TTC549 (cell line): ENCODE results near the gene ITGA3.

ENCODE experiments used
- FAIRE-seq: peaks from 2 replicates; lab custom pipeline; 2012; peaks lifted over from hg19 to GRCh38; lab: Jason Lieb, UNC

The ITGA3 gene

GRCh38 chr17:50129728-50130558, 74.0 kb downstream of the ITGA3 start, which contains the start of gene SAMD14:
SAMD14 (minus strand) TSS chr17:50130160; CDS start chr17:50124959, 5,201 bp downstream.
- no peak for FAIRE-seq

DNA sequence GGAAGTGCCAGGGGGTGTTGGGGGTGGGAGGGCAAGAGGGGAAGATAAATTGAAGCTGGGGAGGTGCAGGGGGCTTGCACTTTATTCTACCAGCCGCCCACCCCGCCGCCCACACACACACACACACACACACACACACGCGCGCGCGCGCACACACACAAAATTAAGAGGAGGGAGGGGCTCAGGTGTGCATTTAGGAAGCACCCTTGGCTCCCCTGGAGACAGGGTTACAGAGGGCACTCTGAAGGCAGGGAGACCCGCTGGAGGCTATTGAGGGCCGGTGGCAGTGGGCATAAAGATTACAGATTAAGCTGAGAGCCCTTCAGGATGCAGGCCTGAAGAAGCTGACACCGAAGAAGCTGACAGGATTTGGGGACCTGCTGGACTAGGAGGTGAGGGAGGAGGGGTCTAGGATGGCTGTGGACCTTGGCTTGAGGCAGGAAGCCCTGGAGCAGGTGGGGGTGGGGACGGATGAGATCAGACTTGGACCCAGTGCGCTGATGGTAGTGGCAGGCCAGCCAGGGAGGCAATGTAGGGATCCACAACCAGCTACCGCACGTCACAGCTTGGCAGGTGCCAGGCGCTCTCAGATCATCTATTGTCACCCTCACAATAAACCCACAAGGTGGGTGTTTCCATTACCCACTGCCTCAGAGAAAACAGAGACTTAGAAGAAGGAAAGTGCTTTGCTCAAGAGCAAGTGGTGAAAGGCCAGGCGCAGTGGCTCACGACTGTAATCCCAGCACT, 74.8 kb downstream of the ITGA3 start:
- no peak for FAIRE-seq

- FAIRE-seq: no peak
These were observed 76.3 kb downstream of the ITGA3 start for GRCh38 chr17:50132104-50132794.

DNA sequence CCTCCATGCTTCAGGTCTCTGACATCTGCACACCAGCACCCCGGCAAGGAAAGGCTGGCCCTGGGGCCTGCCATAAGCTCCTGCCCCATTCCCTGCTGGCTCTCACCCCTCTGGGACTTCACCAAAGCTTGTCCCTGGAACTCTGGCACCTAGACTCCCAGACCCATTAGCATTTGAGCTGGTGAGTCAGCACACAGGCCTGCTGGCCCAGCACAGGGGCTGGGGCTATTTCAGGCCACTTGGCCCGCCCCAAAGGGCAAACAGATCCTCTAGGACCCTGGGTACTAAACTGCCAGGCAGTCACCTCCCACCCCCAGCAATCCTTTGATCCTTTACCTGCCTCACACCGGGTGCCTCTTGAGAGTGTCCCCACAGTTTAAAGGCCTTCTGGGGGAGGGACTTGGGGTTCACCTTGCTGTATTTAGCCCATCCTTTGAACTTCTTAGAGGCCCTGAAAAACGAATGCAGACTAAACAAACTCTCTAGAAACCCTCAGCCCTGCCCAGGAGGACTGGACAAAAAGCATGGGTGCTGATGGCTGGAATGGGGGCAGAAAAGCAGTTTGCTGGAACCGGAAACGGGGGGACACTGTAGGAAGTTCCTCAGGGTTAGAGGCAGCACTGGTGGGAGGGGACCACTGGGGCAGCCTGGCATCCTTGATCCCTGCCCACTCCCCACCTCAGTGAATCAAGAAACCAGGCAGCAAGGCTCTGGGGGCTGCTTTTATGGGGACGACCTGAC, 77.3 kb downstream of the ITGA3 start:
- no peak for FAIRE-seq

DNA sequence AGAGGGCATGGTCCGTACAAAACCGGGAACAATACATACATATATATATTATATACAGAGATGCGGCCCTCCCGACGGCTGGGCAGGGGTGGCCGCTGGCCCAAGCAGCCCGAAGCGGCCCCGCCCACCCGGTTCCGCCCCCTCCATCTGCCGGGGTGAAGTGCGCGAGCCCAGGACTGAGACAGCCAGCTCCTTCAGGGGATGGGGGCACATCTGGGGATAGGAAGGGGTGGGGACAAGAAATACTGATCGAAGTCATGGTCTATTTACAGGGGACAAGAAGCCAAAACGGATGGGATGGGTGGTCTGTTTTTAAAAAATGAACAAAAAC, 77.8 kb downstream of the ITGA3 start:
- FAIRE-seq: no peak

GRCh38 chr17:50134206-50135110, 78.5 kb downstream of the ITGA3 start:
- no peak for FAIRE-seq

GRCh38 chr17:50135316-50136095, 79.6 kb downstream of the ITGA3 start:
- FAIRE-seq: no peak

GRCh38 chr17:50136096-50136687, 80.3 kb downstream of the ITGA3 start:
- FAIRE-seq: no peak

- no peak for FAIRE-seq
These were observed 81.1 kb downstream of the ITGA3 start for GRCh38 chr17:50137042-50137441.

DNA sequence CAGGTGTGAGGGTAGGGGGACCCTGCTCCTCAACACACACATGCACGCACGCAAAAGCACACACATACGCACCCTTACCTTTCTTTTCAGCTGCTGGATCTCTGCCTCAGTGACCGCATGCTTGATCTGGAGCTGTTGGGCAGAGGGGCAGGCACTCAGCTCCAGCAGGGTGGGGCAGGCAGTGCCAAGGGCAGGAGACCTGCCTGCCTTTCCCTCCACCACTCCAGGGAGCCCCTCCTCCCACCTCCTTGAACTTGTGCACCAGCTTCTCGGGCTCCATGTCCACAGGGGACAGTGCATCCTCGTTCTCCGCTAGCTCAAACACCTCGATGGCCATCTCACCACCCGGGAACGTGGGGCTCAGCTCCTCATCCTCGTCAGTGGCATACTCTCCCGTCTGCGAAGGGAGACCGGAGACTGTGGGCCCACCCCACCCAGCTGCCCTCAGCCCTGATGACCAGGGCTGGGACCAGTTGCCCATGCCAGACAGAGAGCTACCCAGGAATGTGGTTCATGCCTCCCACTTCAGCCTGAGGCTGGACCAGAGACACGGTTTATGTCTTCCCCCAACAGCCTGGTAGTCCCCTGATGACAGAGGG, 83.4 kb downstream of the ITGA3 start:
- no peak for FAIRE-seq
